Measurements from ENCODE around the gene TAB2. TPM values are rescaled to one million over a fixed set of nuclear protein-coding genes. Genes with fewer than 3 reads are reported as not detected.

TAB2 gene
- polyA plus RNA-seq, 3 donors: 3.1 to 32.0 (median 6.0) TPM

DNA sequence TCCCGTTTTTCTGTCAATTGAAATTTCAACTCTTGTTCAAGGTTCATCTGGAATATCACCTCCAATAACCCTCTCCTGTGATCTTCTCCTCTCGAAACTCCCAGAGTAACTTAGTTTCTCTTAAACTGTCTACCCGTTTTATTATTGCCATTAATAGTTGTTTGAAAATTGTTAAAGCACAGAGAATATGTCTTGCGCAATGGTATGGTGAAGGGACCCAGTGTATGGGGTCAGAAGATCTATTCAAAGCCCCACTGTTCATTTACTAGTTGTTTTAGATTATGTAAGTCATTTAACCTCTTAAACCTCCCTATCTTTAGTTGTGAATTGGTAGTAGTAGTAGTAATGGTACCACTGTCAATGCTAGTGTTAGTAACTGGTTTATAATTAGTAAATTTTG, 6.2 kb upstream of the TAB2 start:
- Histone ChIP-seq H3K36me3 (replicated peaks in 1 of 2; ENCODE audit: control insufficient read depth in 1 of 2, insufficient read depth in 2 of 2, low read length in 2 of 2) (no peaks in the 10 kb centered on the region), H3K4me1 (ENCODE audit: control insufficient read depth in 1 of 2, insufficient read depth in 2 of 2, low read length in 2 of 2) (peaks cover 3 to 6% of the 10 kb centered on the region in 2 donors), H3K4me3 (replicated peaks in 1 of 3; ENCODE audit: low read depth in 2 of 3, low read length in 3 of 3) (no peak overlapping the region), H3K27ac (ENCODE audit: low read depth in 1 of 2, low read length in 2 of 2) (no peak overlapping the region), H3K9me3 (replicated peaks in 1 of 2; ENCODE audit: control insufficient read depth in 1 of 2, insufficient read depth in 1 of 2, low read length in 2 of 2) (no peaks in the 10 kb centered on the region), H4K20me1 (ENCODE audit: insufficient read depth, low read length) (no peaks in the 10 kb centered on the region), H3K27me3 (ENCODE audit: control insufficient read depth in 2 of 2, insufficient read depth in 2 of 2, low read length in 2 of 2) (no peaks in the 10 kb centered on the region), H2AFZ (ENCODE audit: insufficient read depth, low read depth, low read length, poor library complexity, severe bottlenecking) (no peak overlapping the region), H3K79me2 (ENCODE audit: insufficient read depth, low read length) (peaks cover 9% of the 10 kb centered on the region), H3K9ac (ENCODE audit: insufficient read depth, low read length, poor library complexity, severe bottlenecking) (no peak overlapping the region), H3K4me2 (replicated peaks; ENCODE audit: extremely low read depth, low read length, poor library complexity, severe bottlenecking) (no peak overlapping the region)
- Mint-ChIP-seq H3K4me1 (peaks cover 5% of the 10 kb centered on the region), H3K27ac (no peak overlapping the region), H3K36me3 (no peaks in the 10 kb centered on the region), H3K4me3 (no peak overlapping the region), H3K9me3 (peaks cover 0 to 1% (median 0%) of the 10 kb centered on the region in 7 donors), H3K27me3 (ENCODE audit: low read depth in 3 of 3) (no peaks in the 10 kb centered on the region)
- TF ChIP-seq, protein P1, sequence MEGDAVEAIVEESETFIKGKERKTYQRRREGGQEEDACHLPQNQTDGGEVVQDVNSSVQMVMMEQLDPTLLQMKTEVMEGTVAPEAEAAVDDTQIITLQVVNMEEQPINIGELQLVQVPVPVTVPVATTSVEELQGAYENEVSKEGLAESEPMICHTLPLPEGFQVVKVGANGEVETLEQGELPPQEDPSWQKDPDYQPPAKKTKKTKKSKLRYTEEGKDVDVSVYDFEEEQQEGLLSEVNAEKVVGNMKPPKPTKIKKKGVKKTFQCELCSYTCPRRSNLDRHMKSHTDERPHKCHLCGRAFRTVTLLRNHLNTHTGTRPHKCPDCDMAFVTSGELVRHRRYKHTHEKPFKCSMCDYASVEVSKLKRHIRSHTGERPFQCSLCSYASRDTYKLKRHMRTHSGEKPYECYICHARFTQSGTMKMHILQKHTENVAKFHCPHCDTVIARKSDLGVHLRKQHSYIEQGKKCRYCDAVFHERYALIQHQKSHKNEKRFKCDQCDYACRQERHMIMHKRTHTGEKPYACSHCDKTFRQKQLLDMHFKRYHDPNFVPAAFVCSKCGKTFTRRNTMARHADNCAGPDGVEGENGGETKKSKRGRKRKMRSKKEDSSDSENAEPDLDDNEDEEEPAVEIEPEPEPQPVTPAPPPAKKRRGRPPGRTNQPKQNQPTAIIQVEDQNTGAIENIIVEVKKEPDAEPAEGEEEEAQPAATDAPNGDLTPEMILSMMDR (IDR thresholded peaks at IDR 0.05): no peak
- intact Hi-C loops (cut with micrococcal nuclease): no loop called here
- DNase-seq: no peak
- 100% methylated on average over 1 of the region's 4 CpGs for WGBS (ENCODE audit: insufficient coverage)

DNA sequence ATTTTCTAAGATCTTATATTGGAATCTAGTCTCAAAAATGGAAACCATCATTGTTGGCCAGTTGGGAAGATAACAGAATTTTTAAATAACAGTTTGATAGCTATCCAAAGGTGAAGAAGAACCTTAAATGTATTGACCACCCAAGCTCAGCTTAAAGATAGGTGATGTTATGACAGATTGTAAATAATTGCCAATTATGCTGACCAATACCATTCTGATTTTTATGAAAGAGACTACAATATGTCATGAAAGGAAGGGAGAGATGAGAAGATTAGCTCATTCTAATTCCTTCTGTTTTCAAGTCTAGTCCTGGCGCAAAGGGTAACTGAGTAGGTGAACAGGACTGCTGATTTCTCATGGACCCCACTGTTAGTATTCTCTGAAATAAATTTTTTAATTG, 5.7 kb upstream of the TAB2 start:
- Histone ChIP-seq H3K27ac (ENCODE audit: low read depth in 1 of 2, low read length in 2 of 2) (no peak overlapping the region), H3K36me3 (replicated peaks in 1 of 2; ENCODE audit: control insufficient read depth in 1 of 2, insufficient read depth in 2 of 2, low read length in 2 of 2) (no peaks in the 10 kb centered on the region), H3K27me3 (ENCODE audit: control insufficient read depth in 2 of 2, insufficient read depth in 2 of 2, low read length in 2 of 2) (no peaks in the 10 kb centered on the region), H4K20me1 (ENCODE audit: insufficient read depth, low read length) (no peaks in the 10 kb centered on the region), H2AFZ (ENCODE audit: insufficient read depth, low read depth, low read length, poor library complexity, severe bottlenecking) (no peak overlapping the region), H3K79me2 (ENCODE audit: insufficient read depth, low read length) (peaks cover 14% of the 10 kb centered on the region), H3K4me3 (replicated peaks in 1 of 3; ENCODE audit: low read depth in 2 of 3, low read length in 3 of 3) (no peak overlapping the region), H3K9me3 (replicated peaks in 1 of 2; ENCODE audit: control insufficient read depth in 1 of 2, insufficient read depth in 1 of 2, low read length in 2 of 2) (no peaks in the 10 kb centered on the region), H3K4me2 (replicated peaks; ENCODE audit: extremely low read depth, low read length, poor library complexity, severe bottlenecking) (no peak overlapping the region), H3K9ac (ENCODE audit: insufficient read depth, low read length, poor library complexity, severe bottlenecking) (no peak overlapping the region), H3K4me1 (ENCODE audit: control insufficient read depth in 1 of 2, insufficient read depth in 2 of 2, low read length in 2 of 2) (peaks cover 6 to 8% of the 10 kb centered on the region in 2 donors)
- Mint-ChIP-seq H3K9me3 (peaks cover 0 to 1% (median 0%) of the 10 kb centered on the region in 7 donors), H3K36me3 (no peaks in the 10 kb centered on the region), H3K4me1 (peaks cover 5% of the 10 kb centered on the region), H3K4me3 (no peak overlapping the region), H3K27ac (no peak overlapping the region), H3K27me3 (ENCODE audit: low read depth in 3 of 3) (no peaks in the 10 kb centered on the region)
- TF ChIP-seq, protein P1 (IDR thresholded peaks at IDR 0.05): no peak
- no CpG with 5 or more reads among the region's 1 CpG for WGBS (ENCODE audit: insufficient coverage)
- DNase-seq: no peak
- intact Hi-C loops (cut with micrococcal nuclease): no loop called here
